HL-60 (cell line): Measurements from ENCODE around the gene CD300LB.

Source experiments
- DNase-seq, 2 experiments: peaks; one replicate each; pipeline ENCODE4 v3.0.0-alpha.2; 2010 to 2020; ENCODE audit warnings: low read depth in 1 of 2, low spot score in 1 of 2
- H3K27ac ChIP-seq: fragments of 250-450 bp; sonication (Bioruptor Pico); replicated peaks from 2 replicates; pipeline ENCODE4 v1.5.1; 2020; ENCODE audit warnings: mild to moderate bottlenecking, moderate library complexity
- H3K27me3 ChIP-seq: fragments of 250-450 bp; sonication (Bioruptor Pico); 2 replicates; pipeline ENCODE4 v1.5.1; 2021; ENCODE audit warnings: mild to moderate bottlenecking, moderate library complexity; ENCODE audit not compliant: insufficient read depth, poor library complexity, severe bottlenecking
- H3K4me3 ChIP-seq: replicated peaks from 2 replicates; pipeline ENCODE4 v1.5.1; 2011; ENCODE audit warnings: mild to moderate bottlenecking, control low read depth, low read length; ENCODE audit not compliant: insufficient read depth
- CTCF ChIP-seq: IDR thresholded peaks from one replicate; pipeline ENCODE4 v1.5.1; 2011; ENCODE audit warnings: low read length, control low read depth, inconsistent platforms; ENCODE audit not compliant: insufficient read depth
- GABPA ChIP-seq: IDR thresholded peaks from 2 replicates; pipeline ENCODE4 v1.6.1; 2012; ENCODE audit warnings: low read depth
- POLR2AphosphoS5 ChIP-seq: IDR thresholded peaks from 2 replicates; pipeline ENCODE4 v1.6.1; 2012; ENCODE audit warnings: low read depth
- REST ChIP-seq: IDR thresholded peaks from 2 replicates; pipeline ENCODE4 v1.6.1; 2012; ENCODE audit warnings: low read depth; ENCODE audit not compliant: insufficient replicate concordance
- SPI1 ChIP-seq: IDR thresholded peaks from 2 replicates; pipeline ENCODE4 v1.6.1; 2012; ENCODE audit warnings: low read depth, mild to moderate bottlenecking, borderline replicate concordance

CD300LB gene

GRCh38 chr17:74571621-74572270, 40.5 kb upstream of the CD300LB start:
- Histone ChIP-seq H3K4me3 (no peak overlapping the region), H3K27ac (no peak overlapping the region), H3K27me3 (no peaks in the 10 kb centered on the region)
- DNase-seq, result peak in 1 of 2 experiments; percentile 47
- TF ChIP-seq CTCF, result no peak

GRCh38 chr17:74569020-74570003, 38.0 kb upstream of the CD300LB start:
- Histone ChIP-seq H3K27me3 (no peaks in the 10 kb centered on the region), H3K4me3 (no peak overlapping the region), H3K27ac (no peak overlapping the region)
- TF ChIP-seq REST (no peak), POLR2AphosphoS5 (peak; percentile 54; the same call in 1 of the 2 replicates)
- peak; percentile 94 to 95 for DNase-seq

GRCh38 chr17:74568106-74568873, 37.0 kb upstream of the CD300LB start:
- no peaks in the 10 kb centered on the region for H3K27me3 ChIP-seq
- H3K4me3 ChIP-seq, result no peak overlapping the region
- DNase-seq, result no peak
- TF ChIP-seq POLR2AphosphoS5, result no peak
- no peak for TF ChIP-seq CTCF
- no peak for TF ChIP-seq GABPA
- no peak for TF ChIP-seq REST
- no peak for TF ChIP-seq SPI1
- no peak overlapping the region for H3K27ac ChIP-seq

- H3K27ac ChIP-seq, result no peak within 1 kb of the TSS
- H3K27me3 ChIP-seq, result no peaks in the 10 kb centered on the region
- peak in 1 of 2 experiments; percentile 53 for DNase-seq
- TF ChIP-seq POLR2AphosphoS5, result no peak
- peak; percentile 52; the same call in 1 of the 2 replicates for TF ChIP-seq SPI1
- TF ChIP-seq REST, result no peak
- H3K4me3 ChIP-seq, result no peak within 1 kb of the TSS
Observed at GRCh38 chr17:74567397-74567796, 36.1 kb upstream of the CD300LB start, which contains the start of gene CD300H. CD300H (minus strand) TSS chr17:74567509.
